Kidney (tissue), 14 donors: ENCODE data around the gene LYRM1. TPM values are rescaled to one million over a fixed set of nuclear protein-coding genes. Genes with fewer than 3 reads are reported as not detected.

Experiments
- DNase-seq, 5 donors: peaks; one replicate each; pipeline ENCODE4 v3.0.0-alpha.2; 2013 to 2020
- FAIRE-seq: peaks from 2 replicates; lab custom pipeline; 2012; peaks lifted over from hg19 to GRCh38; lab: Jason Lieb, UNC
- H3K27ac ChIP-seq, 2 donors: one replicate each; pipeline ENCODE4 v1.7.0; 2013; ENCODE audit warnings: low read depth in 2 of 2, low read length in 2 of 2, inconsistent platforms in 1 of 2
- H3K27me3 ChIP-seq: one replicate; pipeline ENCODE4 v1.7.1; 2013; ENCODE audit warnings: low read length, inconsistent platforms; ENCODE audit not compliant: control insufficient read depth, insufficient read depth
- H3K36me3 ChIP-seq, 3 donors: one replicate each; pipeline versions ENCODE4 v1.7.0 to v1.7.1; 2013; ENCODE audit warnings: low read length in 3 of 3, control low read depth in 1 of 3, inconsistent platforms in 1 of 3; ENCODE audit not compliant: insufficient read depth in 3 of 3, control insufficient read depth in 2 of 3
- H3K4me1 ChIP-seq, 3 donors: one replicate each; pipeline versions ENCODE4 v1.7.0 to v1.7.1; 2013; ENCODE audit warnings: low read length in 3 of 3, inconsistent platforms in 1 of 3, low read depth in 1 of 3; ENCODE audit not compliant: control insufficient read depth in 2 of 3, insufficient read depth in 2 of 3
- H3K4me3 ChIP-seq, 3 donors: one replicate each; pipeline versions ENCODE4 v1.7.0 to v1.8.1; 2013; ENCODE audit warnings: low read length in 3 of 3, control low read depth in 1 of 3, inconsistent platforms in 1 of 3
- H3K9ac ChIP-seq, 3 donors: one replicate each; pipeline versions ENCODE4 v1.7.0 to v1.7.1; 2013; ENCODE audit warnings: low read length in 3 of 3, control low read depth in 1 of 3, inconsistent platforms in 1 of 3
- H3K9me3 ChIP-seq, 3 donors: one replicate each; pipeline versions ENCODE4 v1.7.0 to v1.7.1; 2013; ENCODE audit warnings: low read length in 3 of 3, control low read depth in 1 of 3, inconsistent platforms in 1 of 3; ENCODE audit not compliant: control insufficient read depth in 2 of 3, insufficient read depth in 1 of 3
- intact Hi-C: fragments of 100-400 bp; cut with DNase I; formaldehyde crosslinking; loops from one replicate; pipeline ENCODE4 v1.11.1; 2022
- polyA plus RNA-seq: library from polyadenylated mRNA; stranded (reverse); fragments of 350-450 nt; fragmentation: Illumina TruSeq; extraction: RNeasy Lipid Tissue Mini Kit (QIAGEN cat#74804); gene quantifications from one replicate; pipeline ENCODE4 v1.2.3, GENCODE V29; 2014; ENCODE audit warnings: low read depth, low replicate concordance; ENCODE audit not compliant: insufficient read depth
- total RNA-seq: library from RNA; stranded (reverse); fragmentation: NEBNext Ultra II Directional; extraction: Animal tissue kit (Norgen Biotek cat#: 25700); gene quantifications from one replicate; pipeline ENCODE4 v1.2.1, GENCODE V29; 2021
- TF ChIP-seq, protein P1 (sequence below): IDR thresholded peaks from 3 replicates; pipeline ENCODE4 v1.5.1; 2012; ENCODE audit warnings: mild to moderate bottlenecking, moderate library complexity, borderline replicate concordance; ENCODE audit not compliant: insufficient read depth; ENCODE audit errors: extremely low read depth
- donor health status: control.
- donor health status: control.
- donor health status: control.
- donor health status: control.
- donor health status: control.
- donor health status: DM: yes; HTN: yes; CAD: no.
- donor health status: Normal renal cell carcinoma (clear cell type).

The LYRM1 gene
- total and polyA plus RNA-seq, 2 donors from 2014 or later, result 31.7 to 61.5 TPM

DNA sequence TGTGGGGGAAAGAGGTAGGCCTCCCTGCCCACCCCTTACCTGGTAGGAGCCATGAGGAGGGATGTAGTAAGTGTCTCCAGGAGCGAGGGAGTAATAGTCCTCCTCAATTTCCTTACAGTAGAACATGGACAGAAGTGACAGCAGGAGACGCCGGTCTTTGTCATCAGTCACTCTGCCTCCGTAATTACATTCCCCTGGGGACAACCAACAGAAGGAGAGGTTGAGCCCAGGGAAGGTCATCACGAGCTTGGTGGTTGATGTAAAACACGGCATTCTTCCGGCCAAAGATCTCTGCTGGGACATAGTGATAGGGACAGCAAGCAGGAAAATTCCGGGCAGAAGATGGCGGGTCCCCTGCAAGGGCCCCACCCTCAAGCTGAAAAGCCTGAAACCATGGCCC is 47.9 kb downstream of the LYRM1 start:
- Histone ChIP-seq H3K4me3 (no peak overlapping the region), H3K4me1 (no peaks in the 10 kb centered on the region), H3K27ac (no peak overlapping the region), H3K27me3 (no peaks in the 10 kb centered on the region), H3K36me3 (no peaks in the 10 kb centered on the region), H3K9me3 (no peaks in the 10 kb centered on the region), H3K9ac (no peak overlapping the region)
- intact Hi-C loops, result no loop called here
- DNase-seq (no peak), FAIRE-seq (no peak)
- TF ChIP-seq, protein P1, sequence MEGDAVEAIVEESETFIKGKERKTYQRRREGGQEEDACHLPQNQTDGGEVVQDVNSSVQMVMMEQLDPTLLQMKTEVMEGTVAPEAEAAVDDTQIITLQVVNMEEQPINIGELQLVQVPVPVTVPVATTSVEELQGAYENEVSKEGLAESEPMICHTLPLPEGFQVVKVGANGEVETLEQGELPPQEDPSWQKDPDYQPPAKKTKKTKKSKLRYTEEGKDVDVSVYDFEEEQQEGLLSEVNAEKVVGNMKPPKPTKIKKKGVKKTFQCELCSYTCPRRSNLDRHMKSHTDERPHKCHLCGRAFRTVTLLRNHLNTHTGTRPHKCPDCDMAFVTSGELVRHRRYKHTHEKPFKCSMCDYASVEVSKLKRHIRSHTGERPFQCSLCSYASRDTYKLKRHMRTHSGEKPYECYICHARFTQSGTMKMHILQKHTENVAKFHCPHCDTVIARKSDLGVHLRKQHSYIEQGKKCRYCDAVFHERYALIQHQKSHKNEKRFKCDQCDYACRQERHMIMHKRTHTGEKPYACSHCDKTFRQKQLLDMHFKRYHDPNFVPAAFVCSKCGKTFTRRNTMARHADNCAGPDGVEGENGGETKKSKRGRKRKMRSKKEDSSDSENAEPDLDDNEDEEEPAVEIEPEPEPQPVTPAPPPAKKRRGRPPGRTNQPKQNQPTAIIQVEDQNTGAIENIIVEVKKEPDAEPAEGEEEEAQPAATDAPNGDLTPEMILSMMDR, result no peak

DNA sequence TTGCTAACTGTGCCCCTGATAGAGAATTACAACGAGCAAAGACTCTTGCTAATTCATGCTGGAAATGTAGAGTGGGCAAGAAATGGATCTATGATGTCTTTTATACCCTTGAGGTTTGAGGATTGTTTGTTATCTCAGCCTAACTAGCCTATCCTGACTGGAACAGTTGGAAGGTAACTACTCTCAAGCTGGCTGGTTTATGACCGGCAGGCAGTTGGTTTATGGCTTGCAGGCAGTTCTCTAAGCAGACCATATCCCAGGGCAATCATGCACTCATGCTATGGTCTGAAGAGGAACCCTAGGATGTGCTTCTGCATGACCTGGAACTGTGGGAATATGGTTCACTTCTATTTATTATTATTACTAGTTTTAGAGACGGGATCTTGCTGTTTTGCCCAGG is 49.1 kb downstream of the LYRM1 start:
- no peak overlapping the region for H3K4me3 ChIP-seq
- no peaks in the 10 kb centered on the region for H3K4me1 ChIP-seq
- no peaks in the 10 kb centered on the region for H3K36me3 ChIP-seq
- TF ChIP-seq, protein P1, result no peak
- intact Hi-C loops, result no loop called here
- FAIRE-seq (no peak), DNase-seq (no peak)
- H3K9ac ChIP-seq, result no peak overlapping the region
- no peak overlapping the region for H3K27ac ChIP-seq
- no peaks in the 10 kb centered on the region for H3K9me3 ChIP-seq
- no peaks in the 10 kb centered on the region for H3K27me3 ChIP-seq

DNA sequence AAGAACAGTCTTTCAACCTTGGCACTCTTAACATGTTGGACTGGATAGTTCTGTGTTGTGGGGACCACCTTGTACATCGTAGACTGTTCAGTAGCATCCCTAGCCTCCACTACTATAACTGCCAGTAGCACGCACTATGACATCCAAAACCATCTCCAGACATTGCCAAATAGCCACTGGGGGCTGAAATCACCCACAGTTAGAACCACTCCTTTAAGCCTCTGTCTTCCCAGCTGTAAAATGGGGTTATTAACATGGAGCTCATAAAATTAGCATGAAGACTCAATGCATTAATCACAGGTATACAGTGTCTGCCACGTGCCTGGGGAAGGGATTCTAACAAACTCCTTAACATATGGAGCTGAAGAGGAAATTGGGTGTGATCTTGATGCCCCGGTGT is 49.7 kb downstream of the LYRM1 start:
- TF ChIP-seq, protein P1, result no peak
- Histone ChIP-seq H3K36me3 (no peaks in the 10 kb centered on the region), H3K27ac (no peak overlapping the region), H3K9ac (no peak overlapping the region), H3K4me3 (no peak overlapping the region), H3K27me3 (no peaks in the 10 kb centered on the region), H3K4me1 (no peaks in the 10 kb centered on the region), H3K9me3 (no peaks in the 10 kb centered on the region)
- DNase-seq (no peak), FAIRE-seq (no peak)
- intact Hi-C loops, result no loop called here
